Retinal pigment epithelial cell (primary cell): ENCODE results near the gene PRR13.

Experiments used
- DNase-seq: peaks from one replicate; pipeline ENCODE4 v3.0.0-alpha.2; 2010; ENCODE audit warnings: low read depth
- H3K4me3 ChIP-seq: 2 replicates; pipeline ENCODE4 v1.5.1; 2011; ENCODE audit warnings: mild to moderate bottlenecking, low read length, control low read depth, moderate library complexity
- CTCF ChIP-seq: conservative IDR thresholded peaks from 2 replicates; pipeline ENCODE4 v1.5.1; 2011; ENCODE audit warnings: low read depth, low read length, control low read depth, inconsistent platforms

PRR13 gene

GRCh38 chr12:53452159-53453077, 10.9 kb downstream of the PRR13 start:
- H3K4me3 ChIP-seq, result peak overlapping the region; percentile 99
- no peak for TF ChIP-seq CTCF
- DNase-seq, result peak; percentile 48

- DNase-seq, result no peak
- peak overlapping the region; percentile 99 for H3K4me3 ChIP-seq
- no peak for TF ChIP-seq CTCF
These were observed 12.6 kb downstream of the PRR13 start for GRCh38 chr12:53453953-53454640.

GRCh38 chr12:53454707-53455106, 13.2 kb downstream of the PRR13 start:
- no peak for TF ChIP-seq CTCF
- peak overlapping the region; percentile 99 for H3K4me3 ChIP-seq
- DNase-seq, result no peak

GRCh38 chr12:53456654-53457366, 15.3 kb downstream of the PRR13 start:
- DNase-seq, result no peak
- H3K4me3 ChIP-seq, result no peak overlapping the region
- TF ChIP-seq CTCF, result no peak

GRCh38 chr12:53459097-53459496, 17.6 kb downstream of the PRR13 start:
- no peak for TF ChIP-seq CTCF

GRCh38 chr12:53461059-53461458, 19.5 kb downstream of the PRR13 start:
- no peak for DNase-seq
- TF ChIP-seq CTCF, result no peak
- H3K4me3 ChIP-seq, result no peak overlapping the region

More at GRCh38 chr12:53459097-53459496, 17.6 kb downstream of the PRR13 start:
- no peak overlapping the region for H3K4me3 ChIP-seq
- DNase-seq, result no peak
